T-cell (primary cell): Measurements from ENCODE around the gene ELMO1. TPM values are rescaled to one million over a fixed set of nuclear protein-coding genes. Genes with fewer than 3 reads are reported as not detected.

Experiments used
- ATAC-seq, 4 experiments: fragments of 200-7000 bp in 3 of 4; fragments of 150-1000 bp in 1 of 4; cut with Tn5 transposase; replicated peaks in 1 of 4; 1 replicate in 3 of 4; 2 replicates in 1 of 4; pipeline ENCODE4 v1.10.0; 2021; ENCODE audit warnings: moderate library complexity in 3 of 4, mild to moderate bottlenecking in 2 of 4, moderate number of reproducible peaks in 1 of 4
- CTCF ChIA-PET, 2 donors: fragments of 300-600 bp; sonication (Branson Sonifier 250); formaldehyde crosslinking; loops; one replicate each; lab custom pipeline; 2022; ENCODE audit warnings: antibody characterized with exemption in 2 of 2; lab: Charles Lee
- POLR2A ChIA-PET, 2 donors: fragments of 300-600 bp; sonication (Branson Sonifier 250); formaldehyde crosslinking; loops; one replicate each; lab custom pipeline; 2022; ENCODE audit warnings: antibody characterized with exemption in 2 of 2; lab: Charles Lee
- DNase-seq, 35 experiments: peaks; one replicate each; pipeline versions ENCODE4 v3.0.0 to v3.0.0-alpha.2; 2013 to 2023
- H3K27ac ChIP-seq: one replicate; pipeline ENCODE4 v1.5.1; 2013; ENCODE audit warnings: low read length
- H3K27me3 ChIP-seq, 2 experiments: replicated peaks in 1 of 2; 1 replicate in 1 of 2; 2 replicates in 1 of 2; pipeline versions ENCODE4 v1.6.1 to v1.7.0; 2013; ENCODE audit warnings: low read length in 1 of 2, mixed read lengths in 1 of 2; ENCODE audit not compliant: control insufficient read depth in 2 of 2, insufficient read depth in 2 of 2; ENCODE audit errors: extremely low read depth in 1 of 2
- H3K36me3 ChIP-seq, 2 donors: 1 replicate in 1 of 2; 2 replicates in 1 of 2; pipeline versions ENCODE4 v1.6.1 to v1.7.0; 2013; ENCODE audit warnings: low read length in 1 of 2; ENCODE audit not compliant: control insufficient read depth in 2 of 2, insufficient read depth in 1 of 2; ENCODE audit errors: extremely low read depth in 1 of 2
- H3K4me1 ChIP-seq, 2 experiments: 1 replicate in 1 of 2; 2 replicates in 1 of 2; pipeline versions ENCODE4 v1.6.1 to v1.7.0; 2013; ENCODE audit warnings: low read length in 2 of 2, mixed read lengths in 1 of 2; ENCODE audit not compliant: insufficient read depth in 2 of 2, control insufficient read depth in 1 of 2; ENCODE audit errors: extremely low read depth in 1 of 2
- H3K4me3 ChIP-seq, 2 donors: 1 replicate in 1 of 2; 2 replicates in 1 of 2; pipeline versions ENCODE4 v1.5.1 to v1.7.0; 2013; ENCODE audit warnings: mild to moderate bottlenecking in 2 of 2, low read length in 1 of 2, moderate library complexity in 1 of 2; ENCODE audit not compliant: control insufficient read depth in 1 of 2; ENCODE audit errors: extremely low read depth in 1 of 2
- H3K9me3 ChIP-seq: 2 replicates; pipeline ENCODE4 v1.7.0; 2013
- H3K27ac Mint-ChIP-seq, 2 donors: one replicate each; pipeline ENCODE4 v1.8.0; 2020 to 2021; ENCODE audit warnings: mild to moderate bottlenecking in 2 of 2, mixed read lengths in 2 of 2
- H3K27me3 Mint-ChIP-seq, 2 donors: one replicate each; pipeline ENCODE4 v1.8.0; 2021 to 2022; ENCODE audit warnings: mixed read lengths in 2 of 2
- H3K36me3 Mint-ChIP-seq: one replicate; pipeline ENCODE4 v1.8.0; 2021; ENCODE audit warnings: mixed read lengths
- H3K4me1 Mint-ChIP-seq, 3 donors: one replicate each; pipeline ENCODE4 v1.8.0; 2020 to 2022; ENCODE audit warnings: mixed read lengths in 3 of 3, mild to moderate bottlenecking in 1 of 3
- H3K4me3 Mint-ChIP-seq, 3 donors: one replicate each; pipeline ENCODE4 v1.8.0; 2020 to 2022; ENCODE audit warnings: mild to moderate bottlenecking in 3 of 3, mixed read lengths in 3 of 3, moderate library complexity in 3 of 3
- H3K9me3 Mint-ChIP-seq, 3 donors: one replicate each; pipeline ENCODE4 v1.8.0; 2020 to 2022; ENCODE audit warnings: mixed read lengths in 3 of 3
- WGBS: methylation state at CpG from one replicate; pipeline ENCODE4 v1.1.5; 2013; ENCODE audit warnings: missing lambda C conversion rate; ENCODE audit not compliant: insufficient coverage; 5-methylcytosine and 5-hydroxymethylcytosine counted together
- total RNA-seq, 35 experiments: library from RNA in 6 of 35; stranded (reverse) in 6 of 35; fragments of 120-200 nt in 1 of 35; gene quantifications; one replicate each; pipeline versions ENCODE4 v1.2.1 to v1.2.4 and lab custom pipeline; 2013 to 2026

The ELMO1 gene
- total RNA-seq, 5 donors from 2014 or later (not counting 1 experiment from before 2014, with no cell fraction given) = 101 to 149 (median 113) TPM

GRCh38 chr7:37493123-37493522, 44.5 kb upstream of the ELMO1 start:
- ChIA-PET CTCF (interaction anchor here in 1 of 2 donors (1.1 to 1.2 kb wide), 2 partner anchors 14 to 259 kb away, joined by 4 to 5 read pairs; no protein-coding TSS in a partner anchor), POLR2A (no interaction called here)
- DNase-seq = no peak
- no peak overlapping the region for H3K4me3 Mint-ChIP-seq
- no peaks in the 10 kb centered on the region for H3K27me3 ChIP-seq
- no peak overlapping the region for H3K27ac Mint-ChIP-seq
- H3K4me3 ChIP-seq = no peak overlapping the region
- H3K36me3 ChIP-seq = no peaks in the 10 kb centered on the region
- H3K9me3 ChIP-seq = no peaks in the 10 kb centered on the region
- WGBS = 74% methylated on average over 2 of the region's 3 CpGs
- no peak overlapping the region for H3K27ac ChIP-seq
- H3K4me1 ChIP-seq = no peaks in the 10 kb centered on the region
- no peaks in the 10 kb centered on the region for H3K4me1 Mint-ChIP-seq
- H3K27me3 Mint-ChIP-seq = no peaks in the 10 kb centered on the region
- no peaks in the 10 kb centered on the region for H3K36me3 Mint-ChIP-seq
- peaks cover 3 to 4% (median 4%) of the 10 kb centered on the region in 3 donors for H3K9me3 Mint-ChIP-seq
- no peak for ATAC-seq

- WGBS = 98% methylated on average over 27 of the region's 36 CpGs
- Histone ChIP-seq H3K27ac (no peak overlapping the region), H3K9me3 (no peaks in the 10 kb centered on the region), H3K4me1 (no peaks in the 10 kb centered on the region), H3K4me3 (no peak overlapping the region), H3K36me3 (no peaks in the 10 kb centered on the region), H3K27me3 (no peaks in the 10 kb centered on the region)
- no peak overlapping the region for H3K27ac Mint-ChIP-seq
- no peaks in the 10 kb centered on the region for H3K36me3 Mint-ChIP-seq
- peaks cover 3 to 6% (median 5%) of the 10 kb centered on the region in 3 donors for H3K9me3 Mint-ChIP-seq
- CTCF ChIA-PET = interaction anchor here (0.5 to 1.2 kb wide), 3 partner anchors 15 to 1066 kb away, joined by 3 to 4 read pairs (median 3); no protein-coding TSS in a partner anchor
- peak in 1 of 35 experiments; percentile 5 for DNase-seq
- ATAC-seq = no peak
- H3K27me3 Mint-ChIP-seq = no peaks in the 10 kb centered on the region
- POLR2A ChIA-PET = interaction anchor here in 1 of 2 donors (0.6 to 0.7 kb wide), 2 partner anchors 41 to 356 kb away, joined by 3 to 5 read pairs; no protein-coding TSS in a partner anchor
- H3K4me1 Mint-ChIP-seq = no peaks in the 10 kb centered on the region
- H3K4me3 Mint-ChIP-seq = no peak overlapping the region
Measured at GRCh38 chr7:37491919-37492694, 43.4 kb upstream of the ELMO1 start.

- H3K4me1 ChIP-seq = no peaks in the 10 kb centered on the region
- H3K9me3 ChIP-seq = no peaks in the 10 kb centered on the region
- no CpG with 5 or more reads among the region's 1 CpG for WGBS
- no peak overlapping the region for H3K27ac ChIP-seq
- H3K4me3 ChIP-seq = no peak overlapping the region
- Mint-ChIP-seq H3K9me3 (peaks cover 3 to 6% (median 5%) of the 10 kb centered on the region in 3 donors), H3K4me1 (no peaks in the 10 kb centered on the region), H3K4me3 (no peak overlapping the region), H3K27me3 (peaks cover 3 to 4% of the 10 kb centered on the region in 2 donors), H3K36me3 (no peaks in the 10 kb centered on the region), H3K27ac (no peak overlapping the region)
- ATAC-seq (no peak), DNase-seq (no peak)
- H3K36me3 ChIP-seq = no peaks in the 10 kb centered on the region
- peaks cover 0 to 4% of the 10 kb centered on the region in 2 experiments for H3K27me3 ChIP-seq
- ChIA-PET POLR2A (interaction anchor here in 1 of 2 donors (0.7 kb wide), 1 partner anchor 11 kb away, joined by 3 read pairs; no protein-coding TSS in a partner anchor), CTCF (interaction anchor here in 1 of 2 donors (0.7 kb wide), 1 partner anchor 40 kb away, joined by 6 read pairs; no protein-coding TSS in a partner anchor)
Measured at GRCh38 chr7:37489703-37490102, 41.0 kb upstream of the ELMO1 start.

- no peak overlapping the region for H3K27ac ChIP-seq
- CTCF ChIA-PET = interaction anchor here in 1 of 2 donors (0.7 kb wide), 1 partner anchor 278 kb away, joined by 3 read pairs; no protein-coding TSS in a partner anchor
- peaks cover 3 to 6% (median 5%) of the 10 kb centered on the region in 3 donors for H3K9me3 Mint-ChIP-seq
Measured at GRCh38 chr7:37488163-37488764, 39.6 kb upstream of the ELMO1 start.

GRCh38 chr7:37484426-37485073, 35.9 kb upstream of the ELMO1 start:
- POLR2A ChIA-PET = interaction anchor here in 1 of 2 donors (0.5 kb wide), 1 partner anchor 637 kb away, joined by 5 read pairs; no protein-coding TSS in a partner anchor
- H3K27ac Mint-ChIP-seq = no peak overlapping the region
- CTCF ChIA-PET = interaction anchor here in 1 of 2 donors (0.6 kb wide), 1 partner anchor 15 kb away, joined by 9 read pairs; no protein-coding TSS in a partner anchor
- H3K4me1 ChIP-seq = no peaks in the 10 kb centered on the region
- peaks cover 14 to 20% of the 10 kb centered on the region in 2 donors for H3K27me3 Mint-ChIP-seq
- H3K4me3 Mint-ChIP-seq = no peak overlapping the region
- ATAC-seq = no peak
- no peak overlapping the region for H3K4me3 ChIP-seq
- H3K4me1 Mint-ChIP-seq = no peaks in the 10 kb centered on the region
- 100% methylated on average over 4 of the region's 6 CpGs for WGBS
- H3K36me3 Mint-ChIP-seq = no peaks in the 10 kb centered on the region
- no peaks in the 10 kb centered on the region for H3K9me3 ChIP-seq
- no peaks in the 10 kb centered on the region for H3K36me3 ChIP-seq
- peaks cover 0 to 10% of the 10 kb centered on the region in 2 experiments for H3K27me3 ChIP-seq
- no peak for DNase-seq
- peaks cover 3 to 6% (median 5%) of the 10 kb centered on the region in 3 donors for H3K9me3 Mint-ChIP-seq
- no peak overlapping the region for H3K27ac ChIP-seq

More at GRCh38 chr7:37488163-37488764, 39.6 kb upstream of the ELMO1 start:
- no peaks in the 10 kb centered on the region for H3K9me3 ChIP-seq
- no peak for ATAC-seq
- no peaks in the 10 kb centered on the region for H3K36me3 ChIP-seq
- Mint-ChIP-seq H3K27ac (no peak overlapping the region), H3K36me3 (no peaks in the 10 kb centered on the region), H3K27me3 (peaks cover 3 to 7% of the 10 kb centered on the region in 2 donors), H3K4me3 (no peak overlapping the region), H3K4me1 (no peaks in the 10 kb centered on the region)
- H3K4me3 ChIP-seq = no peak overlapping the region
- no peak for DNase-seq
- H3K27me3 ChIP-seq = peaks cover 0 to 4% of the 10 kb centered on the region in 2 experiments
- H3K4me1 ChIP-seq = no peaks in the 10 kb centered on the region
- 100% methylated on average over 1 of the region's 3 CpGs for WGBS
- POLR2A ChIA-PET = interaction anchor here in 1 of 2 donors (0.6 kb wide), 1 partner anchor 284 kb away, joined by 4 read pairs; no protein-coding TSS in a partner anchor

- WGBS = 100% methylated on average over 1 of the region's 3 CpGs
- Histone ChIP-seq H3K27me3 (peaks cover 0 to 10% of the 10 kb centered on the region in 2 experiments), H3K4me1 (no peaks in the 10 kb centered on the region), H3K9me3 (no peaks in the 10 kb centered on the region), H3K36me3 (no peaks in the 10 kb centered on the region), H3K27ac (no peak overlapping the region), H3K4me3 (no peak overlapping the region)
- Mint-ChIP-seq H3K9me3 (peaks cover 7 to 11% (median 7%) of the 10 kb centered on the region in 3 donors), H3K27ac (no peak overlapping the region), H3K27me3 (peaks cover 14 to 20% of the 10 kb centered on the region in 2 donors), H3K36me3 (no peaks in the 10 kb centered on the region), H3K4me3 (no peak overlapping the region), H3K4me1 (no peaks in the 10 kb centered on the region)
- POLR2A ChIA-PET = no interaction called here
- DNase-seq (no peak), ATAC-seq (no peak)
- CTCF ChIA-PET = no interaction called here
Measured at GRCh38 chr7:37483627-37484026, 35.0 kb upstream of the ELMO1 start.
